HCT116 (cell line): ENCODE data around the gene PLA2G2D. TPM values are rescaled to one million over a fixed set of nuclear protein-coding genes. Genes with fewer than 3 reads are reported as not detected.
A peak's percentile ranks its signal among the peaks of the same experiment; 100 is the strongest.

Source experiments
- ATAC-seq: fragments of 200-7000 bp; cut with Tn5 transposase; 2 replicates; pipeline ENCODE4 v1.9.1; 2020; ENCODE audit warnings: mild to moderate bottlenecking, moderate library complexity
- BruUV-seq: library from RNA; stranded (reverse); fragments of 400-500 nt; replicated peaks from 2 replicates; lab custom pipeline; 2021; lab: Mats Ljungman, UMichigan
- CTCF ChIA-PET: fragments of 300-600 bp; sonication (Branson Sonifier 250); formaldehyde crosslinking; loops from one replicate; lab custom pipeline; 2021; ENCODE audit warnings: antibody characterized with exemption; lab: Charles Lee
- POLR2A ChIA-PET: fragments of 300-600, 350-600 bp; sonication (Branson Sonifier 250); formaldehyde crosslinking; loops from one replicate; lab custom pipeline; 2021; ENCODE audit warnings: antibody characterized with exemption; lab: Charles Lee
- RAD21 ChIA-PET, 2 experiments: fragments of 300-600 bp; sonication (Branson Sonifier 250); formaldehyde crosslinking; loops; one replicate each; lab custom pipeline; 2023; ENCODE audit warnings: low total read pairs in 2 of 2; ENCODE audit not compliant: uncharacterized antibody in 2 of 2, unreplicated experiment in 2 of 2, low non-redundant PET in 1 of 2; lab: Charles Lee
- DNase-seq: peaks from one replicate; pipeline ENCODE4 v3.0.0-alpha.2; 2010; ENCODE audit warnings: low read depth, low spot score
- H2AFZ ChIP-seq: fragments of 200-600 bp; shearing (Covaris generic), sonication (generic); 2 replicates; pipeline ENCODE4 v1.6.1; 2017; ENCODE audit warnings: low read depth, mixed run types, mixed read lengths, antibody characterized with exemption, low read length; ENCODE audit not compliant: poor library complexity, severe bottlenecking
- H3K27ac ChIP-seq: 2 replicates; pipeline ENCODE4 v1.5.1; 2012; ENCODE audit warnings: low read depth, low read length
- H3K27me3 ChIP-seq: fragments of 200-600 bp; sonication (generic); 2 replicates; pipeline ENCODE4 v1.6.1; 2016; ENCODE audit warnings: mixed run types, low read length, mixed read lengths; ENCODE audit not compliant: insufficient read depth
- H3K36me3 ChIP-seq, 2 experiments: fragments of 200-500 bp in 1 of 2; fragments of 200-600 bp in 1 of 2; sonication (Bioruptor generic) in 1 of 2; sonication (generic) in 1 of 2; 2 replicates each; pipeline versions ENCODE4 v1.5.1 to v1.6.1; 2014 to 2016; ENCODE audit warnings: low read length in 2 of 2, inconsistent platforms in 1 of 2, mixed read lengths in 1 of 2, mixed run types in 1 of 2; ENCODE audit not compliant: insufficient read depth in 2 of 2, control insufficient read depth in 1 of 2
- H3K4me1 ChIP-seq, 2 experiments: fragments of 200-600 bp in 1 of 2; sonication (generic) in 1 of 2; 2 replicates each; pipeline versions ENCODE4 v1.5.1 to v1.6.1; 2012 to 2017; ENCODE audit warnings: low read length in 2 of 2, inconsistent platforms in 1 of 2, mild to moderate bottlenecking in 1 of 2, mixed read lengths in 1 of 2, mixed run types in 1 of 2, moderate library complexity in 1 of 2; ENCODE audit not compliant: insufficient read depth in 2 of 2, control insufficient read depth in 1 of 2
- H3K4me2 ChIP-seq: fragments of 200-600 bp; sonication (generic); 2 replicates; pipeline ENCODE4 v1.6.1; 2017; ENCODE audit warnings: mixed run types, low read length, mixed read lengths
- H3K4me3 ChIP-seq, 2 experiments: fragments of 200-600 bp in 1 of 2; sonication (generic) in 1 of 2; replicated peaks in 1 of 2; 2 replicates each; pipeline ENCODE4 v1.5.1; 2011 to 2016; ENCODE audit warnings: low read length in 2 of 2, control low read depth in 1 of 2, low read depth in 1 of 2, mild to moderate bottlenecking in 1 of 2, mixed read lengths in 1 of 2, mixed run types in 1 of 2
- H3K79me2 ChIP-seq: fragments of 200-600 bp; sonication (generic); 2 replicates; pipeline ENCODE4 v1.6.1; 2017; ENCODE audit warnings: mild to moderate bottlenecking, mixed run types, low read length, moderate library complexity, mixed read lengths; ENCODE audit not compliant: insufficient read depth
- H3K9ac ChIP-seq: fragments of 200-600 bp; sonication (generic); 2 replicates; pipeline ENCODE4 v1.6.1; 2016; ENCODE audit warnings: low read length, mixed read lengths
- H3K9me2 ChIP-seq: fragments of 200-600 bp; sonication (generic), shearing (Covaris generic); 2 replicates; pipeline ENCODE4 v1.6.1; 2017; ENCODE audit warnings: mixed run types, mild to moderate bottlenecking, moderate library complexity; ENCODE audit not compliant: insufficient read depth
- H3K9me3 ChIP-seq, 2 experiments: fragments of 200-500 bp in 1 of 2; fragments of 200-600 bp in 1 of 2; sonication (Bioruptor generic) in 1 of 2; sonication (generic) in 1 of 2; 2 replicates each; pipeline ENCODE4 v1.6.1; 2014 to 2017; ENCODE audit warnings: low read length in 2 of 2, mixed read lengths in 2 of 2, inconsistent platforms in 1 of 2, low read depth in 1 of 2, mild to moderate bottlenecking in 1 of 2, mixed run types in 1 of 2, moderate library complexity in 1 of 2; ENCODE audit not compliant: control insufficient read depth in 1 of 2, insufficient read depth in 1 of 2
- H4K20me1 ChIP-seq: fragments of 200-600 bp; sonication (generic), shearing (Covaris generic); 2 replicates; pipeline ENCODE4 v1.6.1; 2017; ENCODE audit warnings: mixed run types, mild to moderate bottlenecking, moderate library complexity; ENCODE audit not compliant: insufficient read depth
- CTCF ChIP-seq, 3 experiments: fragments of 200-600 bp in 1 of 3; sonication (generic) in 1 of 3; IDR thresholded peaks in 2 of 3; conservative IDR thresholded peaks in 1 of 3; 2 replicates each; pipeline ENCODE4 v1.5.1; 2012 to 2017; ENCODE audit warnings: low read depth in 2 of 3, low read length in 2 of 3, antibody characterized with exemption in 1 of 3, borderline replicate concordance in 1 of 3, control low read depth in 1 of 3, mild to moderate bottlenecking in 1 of 3, mixed read lengths in 1 of 3, mixed run types in 1 of 3, moderate library complexity in 1 of 3; ENCODE audit not compliant: insufficient read depth in 1 of 3
- ELF1 ChIP-seq: IDR thresholded peaks from 2 replicates; pipeline ENCODE4 v1.6.1; 2012; ENCODE audit warnings: low read depth, borderline replicate concordance
- EZH2 ChIP-seq: fragments of 200-600 bp; sonication (generic); IDR thresholded peaks from 2 replicates; pipeline ENCODE4 v1.6.1; 2017; ENCODE audit warnings: antibody characterized with exemption, mixed run types
- EZH2phosphoT487 ChIP-seq: fragments of 200-600 bp; IDR thresholded peaks from 2 replicates; pipeline ENCODE4 v1.6.1; 2018; ENCODE audit warnings: antibody characterized with exemption, borderline replicate concordance
- FOSL1 ChIP-seq: IDR thresholded peaks from 2 replicates; pipeline ENCODE4 v1.6.1; 2012; ENCODE audit warnings: low read depth
- JUND ChIP-seq: IDR thresholded peaks from 2 replicates; pipeline ENCODE4 v1.6.1; 2012
- POLR2AphosphoS5 ChIP-seq: IDR thresholded peaks from 2 replicates; pipeline ENCODE4 v1.6.1; 2011; ENCODE audit warnings: mild to moderate bottlenecking, low read depth, low read length, moderate library complexity
- RAD21 ChIP-seq: IDR thresholded peaks from 2 replicates; pipeline ENCODE4 v1.6.1; 2012; ENCODE audit warnings: low read depth, mild to moderate bottlenecking
- SIN3A ChIP-seq: IDR thresholded peaks from 2 replicates; pipeline ENCODE4 v1.6.1; 2012; ENCODE audit warnings: low read depth
- YY1 ChIP-seq: IDR thresholded peaks from 2 replicates; pipeline ENCODE4 v1.6.1; 2011; ENCODE audit warnings: low read length, low read depth, moderate library complexity, mild to moderate bottlenecking; ENCODE audit not compliant: insufficient replicate concordance; ENCODE audit errors: extremely low read depth
- ZFX ChIP-seq: fragments of 450-650 bp; IDR thresholded peaks from 2 replicates; pipeline ENCODE4 v1.6.1; 2017
- intact Hi-C: fragments of 100-400 bp; cut with micrococcal nuclease; formaldehyde crosslinking; loops from 2 replicates; pipeline ENCODE4 v1.10.0; 2022
- total RNA-seq: library from RNA; stranded (reverse); gene quantifications from one replicate; pipeline ENCODE4 v1.2.1, GENCODE V29; 2021; ENCODE audit not compliant: unreplicated experiment
- TF ChIP-seq, protein P1 (sequence below): IDR thresholded peaks from 2 replicates; pipeline ENCODE4 v1.6.1; 2011; ENCODE audit warnings: mild to moderate bottlenecking, low read length, moderate library complexity; ENCODE audit not compliant: insufficient replicate concordance; ENCODE audit errors: extremely low read depth

The PLA2G2D gene
- total RNA-seq, 1 experiment from 2014 or later: not detected

DNA sequence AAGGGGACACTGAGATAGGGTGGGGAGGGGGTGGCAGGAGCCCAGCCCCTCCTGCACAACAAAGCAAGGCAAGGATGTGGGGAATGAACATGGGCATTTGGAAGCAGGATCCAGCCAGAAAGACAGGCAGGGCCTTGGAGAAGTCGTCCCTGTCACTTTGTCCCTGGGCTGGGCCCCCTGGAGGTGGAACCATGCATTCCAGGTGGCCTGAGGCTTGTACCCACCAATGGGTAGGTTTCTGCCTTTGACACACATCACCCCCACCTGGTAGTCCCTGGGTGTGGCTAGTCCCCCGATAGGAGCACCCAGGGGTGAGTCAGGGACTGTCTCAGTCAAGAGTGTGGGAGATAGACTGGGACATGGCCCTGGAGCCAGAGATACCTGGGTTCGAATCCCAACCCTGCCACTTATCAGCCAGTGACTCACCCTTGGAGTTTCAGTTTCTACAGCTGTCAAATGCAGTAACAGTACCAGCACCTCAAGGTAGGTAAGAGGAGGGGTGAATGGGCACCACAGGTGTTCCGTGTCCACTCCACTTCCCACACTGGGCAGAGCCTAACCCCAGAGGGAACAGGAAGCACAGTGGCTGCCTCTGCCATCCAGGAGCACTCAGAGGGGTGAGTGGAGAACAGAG, 10.0 kb downstream of the PLA2G2D start:
- RAD21 ChIA-PET: no interaction called here
- DNase-seq (peak; percentile 10), ATAC-seq (peak; percentile 72)
- no peak for TF ChIP-seq POLR2AphosphoS5
- peak in 2 of 3 experiments; percentile 44 to 51; a peak in 4 of 6 replicates for TF ChIP-seq CTCF (IDR thresholded peaks at IDR 0.05 in 2 of 3, conservative IDR thresholded peaks at IDR 0.05 in 1 of 3; ENCODE audit: borderline replicate concordance in 1 of 3, insufficient read depth in 1 of 3, low read depth in 2 of 3, low read length in 2 of 3)
- TF ChIP-seq YY1: no peak
- H3K27me3 ChIP-seq: no peaks in the 10 kb centered on the region
- H3K4me2 ChIP-seq: peak overlapping the region; percentile 39
- H2AFZ ChIP-seq: no peak overlapping the region
- CTCF ChIA-PET: interaction anchor here (0.6 kb wide), 1 partner anchor 13 kb away, joined by 3 read pairs; no protein-coding TSS in a partner anchor
- no peaks in the 10 kb centered on the region for H3K36me3 ChIP-seq
- no peaks in the 10 kb centered on the region for H3K9me3 ChIP-seq
- no peak overlapping the region for H3K9ac ChIP-seq
- no peaks in the 10 kb centered on the region for H3K79me2 ChIP-seq
- POLR2A ChIA-PET: no interaction called here
- BruUV-seq: no TSS peak
- peaks cover 0 to 28% of the 10 kb centered on the region in 2 experiments; a peak in 2 of 4 replicates for H3K4me1 ChIP-seq
- no peaks in the 10 kb centered on the region for H4K20me1 ChIP-seq
- H3K27ac ChIP-seq: no peak overlapping the region
- intact Hi-C loops: no loop called here
- no peaks in the 10 kb centered on the region for H3K9me2 ChIP-seq
- H3K4me3 ChIP-seq: no peak overlapping the region

DNA sequence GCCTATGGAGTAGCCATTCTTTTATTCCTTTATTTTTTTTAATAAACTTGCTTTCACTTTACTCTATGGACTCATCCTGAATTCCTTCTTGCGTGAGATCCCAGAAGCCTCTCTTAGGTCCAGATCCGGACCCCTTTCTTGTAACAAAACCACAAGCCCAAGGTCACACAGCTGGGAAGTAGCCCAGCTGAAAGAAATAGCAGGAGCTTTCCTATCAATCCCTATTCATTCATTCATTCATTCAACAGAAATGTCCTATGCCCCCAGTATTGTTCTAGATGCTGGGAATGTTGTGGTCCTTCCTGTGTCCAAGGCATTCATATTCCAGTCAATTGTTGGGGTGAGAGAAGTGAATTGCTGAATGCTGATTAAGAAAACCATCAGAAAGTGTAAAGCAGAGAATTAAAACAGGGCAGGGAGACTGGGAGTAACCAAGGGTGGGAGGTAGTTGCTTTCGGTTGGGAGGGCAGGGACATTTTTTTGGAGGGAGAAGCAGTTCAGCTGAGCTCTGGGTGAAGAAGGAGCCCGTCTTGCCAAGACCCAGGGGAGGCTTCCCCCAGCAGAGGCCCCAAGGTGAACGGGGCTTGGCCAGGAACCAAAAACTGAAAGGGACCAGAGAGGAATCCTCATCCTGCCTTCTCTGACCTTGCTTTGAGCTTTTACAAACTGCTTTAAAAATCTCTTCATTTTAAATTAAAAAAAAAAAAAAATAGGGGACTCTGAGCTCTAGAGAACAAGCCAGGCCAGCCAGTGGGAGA, 10.8 kb downstream of the PLA2G2D start:
- DNase-seq: no peak
- CTCF ChIA-PET: interaction anchor here (0.6 kb wide), 1 partner anchor 13 kb away, joined by 3 read pairs; no protein-coding TSS in a partner anchor
- no peak for ATAC-seq
- POLR2A ChIA-PET: no interaction called here
- Histone ChIP-seq H3K4me1 (peaks cover 0 to 28% of the 10 kb centered on the region in 2 experiments; a peak in 2 of 4 replicates), H3K36me3 (no peaks in the 10 kb centered on the region), H3K27ac (no peak overlapping the region), H3K4me3 (no peak overlapping the region), H3K79me2 (no peaks in the 10 kb centered on the region), H3K9me3 (no peaks in the 10 kb centered on the region), H3K27me3 (no peaks in the 10 kb centered on the region), H3K9ac (no peak overlapping the region), H4K20me1 (no peaks in the 10 kb centered on the region), H3K9me2 (no peaks in the 10 kb centered on the region), H3K4me2 (no peak overlapping the region), H2AFZ (no peak overlapping the region)
- intact Hi-C loops: no loop called here
- no TSS peak for BruUV-seq
- RAD21 ChIA-PET: no interaction called here
- TF ChIP-seq POLR2AphosphoS5 (no peak), ELF1 (no peak), FOSL1 (no peak), RAD21 (no peak), JUND (no peak), EZH2 (no peak), EZH2phosphoT487 (no peak), SIN3A (no peak), ZFX (no peak)
- TF ChIP-seq, protein P1, sequence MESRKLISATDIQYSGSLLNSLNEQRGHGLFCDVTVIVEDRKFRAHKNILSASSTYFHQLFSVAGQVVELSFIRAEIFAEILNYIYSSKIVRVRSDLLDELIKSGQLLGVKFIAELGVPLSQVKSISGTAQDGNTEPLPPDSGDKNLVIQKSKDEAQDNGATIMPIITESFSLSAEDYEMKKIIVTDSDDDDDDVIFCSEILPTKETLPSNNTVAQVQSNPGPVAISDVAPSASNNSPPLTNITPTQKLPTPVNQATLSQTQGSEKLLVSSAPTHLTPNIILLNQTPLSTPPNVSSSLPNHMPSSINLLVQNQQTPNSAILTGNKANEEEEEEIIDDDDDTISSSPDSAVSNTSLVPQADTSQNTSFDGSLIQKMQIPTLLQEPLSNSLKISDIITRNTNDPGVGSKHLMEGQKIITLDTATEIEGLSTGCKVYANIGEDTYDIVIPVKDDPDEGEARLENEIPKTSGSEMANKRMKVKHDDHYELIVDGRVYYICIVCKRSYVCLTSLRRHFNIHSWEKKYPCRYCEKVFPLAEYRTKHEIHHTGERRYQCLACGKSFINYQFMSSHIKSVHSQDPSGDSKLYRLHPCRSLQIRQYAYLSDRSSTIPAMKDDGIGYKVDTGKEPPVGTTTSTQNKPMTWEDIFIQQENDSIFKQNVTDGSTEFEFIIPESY: no peak
